HG03520 (cell line): ENCODE results near the gene NAA38.
"Not testable (repeated sequence)": the region's sequence is repeated elsewhere in the genome, so short reads cannot be mapped to it uniquely, and the experiment has no call there.

Source experiments
- ATAC-seq: cut with Tn5 transposase; IDR thresholded peaks from one replicate; pipeline ENCODE4 v1.9.1; 2021; ENCODE audit warnings: mild to moderate bottlenecking, moderate library complexity; ENCODE audit not compliant: unreplicated experiment

The NAA38 gene

GRCh38 chr17:7825206-7825990, 32.0 kb downstream of the NAA38 start:
- no peak for ATAC-seq

GRCh38 chr17:7824021-7824924, 33.1 kb downstream of the NAA38 start:
- no peak for ATAC-seq

- no peak for ATAC-seq
Measured at GRCh38 chr17:7823581-7824001, 33.8 kb downstream of the NAA38 start.

GRCh38 chr17:7822126-7822525, 35.2 kb downstream of the NAA38 start:
- no peak for ATAC-seq

GRCh38 chr17:7820231-7820630, 37.1 kb downstream of the NAA38 start:
- ATAC-seq, result no peak

- no peak for ATAC-seq
Measured at GRCh38 chr17:7818746-7819645, 38.4 kb downstream of the NAA38 start.

GRCh38 chr17:7818026-7818425, 39.3 kb downstream of the NAA38 start:
- no peak for ATAC-seq

- ATAC-seq, result no peak
Measured at GRCh38 chr17:7817643-7817964, 39.8 kb downstream of the NAA38 start.

- no peak for ATAC-seq
Measured at GRCh38 chr17:7816926-7817642, 40.3 kb downstream of the NAA38 start.

GRCh38 chr17:7814969-7815368, 42.4 kb downstream of the NAA38 start:
- ATAC-seq, result no peak

- ATAC-seq, result no peak
Measured at GRCh38 chr17:7811251-7811650, 46.1 kb downstream of the NAA38 start.

- not testable (repeated sequence) for ATAC-seq
Measured at GRCh38 chr17:7809791-7810343, 47.5 kb downstream of the NAA38 start.

GRCh38 chr17:7809086-7809790, 48.1 kb downstream of the NAA38 start:
- no peak for ATAC-seq

- no peak for ATAC-seq
Measured at GRCh38 chr17:7807206-7807605, 50.2 kb downstream of the NAA38 start.
